Panc1 (cell line): ENCODE results near the gene PPM1M. TPM values are rescaled to one million over a fixed set of nuclear protein-coding genes. Genes with fewer than 3 reads are reported as not detected.

Experiments
- ATAC-seq: fragments of 200-7000 bp; cut with Tn5 transposase; 2 replicates; pipeline ENCODE4 v1.9.1; 2020; ENCODE audit warnings: mild to moderate bottlenecking, moderate library complexity
- BruUV-seq: library from RNA; stranded (reverse); fragments of 400-500 nt; replicated peaks from 2 replicates; lab custom pipeline; 2021; lab: Mats Ljungman, UMichigan
- CTCF ChIA-PET: fragments of 300-600 bp; sonication (Branson Sonifier 250); formaldehyde crosslinking; loops from one replicate; lab custom pipeline; 2022; ENCODE audit warnings: antibody characterized with exemption; lab: Charles Lee
- POLR2A ChIA-PET: fragments of 300-600 bp; sonication (Branson Sonifier 250); formaldehyde crosslinking; loops from one replicate; lab custom pipeline; 2022; ENCODE audit warnings: antibody characterized with exemption; lab: Charles Lee
- DNase-seq: peaks from one replicate; pipeline ENCODE4 v3.0.0-alpha.2; 2010; ENCODE audit warnings: low read depth, low spot score
- H3K27ac ChIP-seq: 2 replicates; pipeline ENCODE4 v1.5.1; 2011; ENCODE audit warnings: mild to moderate bottlenecking, low read length, inconsistent platforms
- H3K27me3 ChIP-seq: fragments of 200-500 bp; sonication (Bioruptor generic); 2 replicates; pipeline ENCODE4 v1.6.0; 2014; ENCODE audit warnings: low read length, inconsistent platforms; ENCODE audit not compliant: control insufficient read depth, insufficient read depth
- H3K36me3 ChIP-seq: fragments of 200-500 bp; sonication (Bioruptor generic); 2 replicates; pipeline ENCODE4 v1.5.1; 2014; ENCODE audit warnings: inconsistent platforms, mild to moderate bottlenecking, low read length, moderate library complexity; ENCODE audit not compliant: control insufficient read depth, insufficient read depth
- H3K4me1 ChIP-seq: 2 replicates; pipeline ENCODE4 v1.5.1; 2011; ENCODE audit warnings: inconsistent platforms, mild to moderate bottlenecking, low read length, moderate library complexity; ENCODE audit not compliant: control insufficient read depth, insufficient read depth
- H3K4me3 ChIP-seq, 2 experiments: 2 replicates each; pipeline ENCODE4 v1.5.1; 2011 to 2012; ENCODE audit warnings: low read depth in 2 of 2, low read length in 2 of 2, mild to moderate bottlenecking in 2 of 2, inconsistent platforms in 1 of 2, moderate library complexity in 1 of 2
- H3K9me3 ChIP-seq: fragments of 200-500 bp; sonication (Bioruptor generic); 2 replicates; pipeline ENCODE4 v1.5.1; 2014; ENCODE audit warnings: low read depth, mild to moderate bottlenecking, inconsistent platforms, low read length, moderate library complexity; ENCODE audit not compliant: control insufficient read depth, insufficient read depth
- CTCF ChIP-seq: fragments of 450-650 bp; IDR thresholded peaks from 2 replicates; pipeline ENCODE4 v1.5.1; 2017; ENCODE audit warnings: mild to moderate bottlenecking
- POLR2AphosphoS5 ChIP-seq: IDR thresholded peaks from 2 replicates; pipeline ENCODE4 v1.6.1; 2012; ENCODE audit warnings: mild to moderate bottlenecking, low read depth, low read length, moderate library complexity
- SIN3A ChIP-seq: IDR thresholded peaks from 2 replicates; pipeline ENCODE4 v1.6.1; 2012; ENCODE audit warnings: low read depth, mild to moderate bottlenecking, low read length, moderate library complexity, borderline replicate concordance; ENCODE audit not compliant: insufficient read depth
- TCF7L2 ChIP-seq: IDR thresholded peaks from 2 replicates; pipeline ENCODE4 v1.6.1; 2011; ENCODE audit warnings: mild to moderate bottlenecking, low read depth, low read length, inconsistent platforms
- in situ Hi-C: cut with HindIII; loops from 2 replicates; pipeline ENCODE4 v1.10.0; 2016; ENCODE audit warnings: low sequenced_read_pairs, low pct_unique_long_range_greater_than_20kb
- intact Hi-C: fragments of 100-400 bp; cut with micrococcal nuclease; formaldehyde crosslinking; loops from one replicate; pipeline ENCODE4 v1.10.0; 2022; ENCODE audit not compliant: unreplicated experiment
- total RNA-seq: library from RNA; stranded (reverse); gene quantifications from one replicate; pipeline ENCODE4 v1.2.1, GENCODE V29; 2021; ENCODE audit not compliant: unreplicated experiment
- TF ChIP-seq, protein P1 (sequence below), 2 experiments: IDR thresholded peaks; 2 replicates each; pipeline ENCODE4 v1.6.1; 2011 to 2012; ENCODE audit warnings: low read depth in 2 of 2, control low read depth in 1 of 2, low read length in 1 of 2, mild to moderate bottlenecking in 1 of 2, moderate library complexity in 1 of 2; ENCODE audit not compliant: insufficient read depth in 1 of 2

Gene PPM1M
- total RNA-seq, 1 experiment from 2014 or later = 9.7 TPM

- Histone ChIP-seq H3K9me3 (no peaks in the 10 kb centered on the region), H3K27me3 (no peaks in the 10 kb centered on the region), H3K36me3 (no peaks in the 10 kb centered on the region), H3K4me1 (peaks cover 19% of the 10 kb centered on the region), H3K4me3 (no peak overlapping the region), H3K27ac (peak overlapping the region; percentile 35)
- DNase-seq = no peak
- CTCF ChIA-PET = interaction anchor here (0.5 kb wide), 1 partner anchor 222 kb away, joined by 5 read pairs; the partner anchor contains the start of gene RPL29
- no TSS peak for BruUV-seq
- TF ChIP-seq CTCF (no peak), SIN3A (no peak), TCF7L2 (no peak), POLR2AphosphoS5 (no peak)
- TF ChIP-seq, protein P1, sequence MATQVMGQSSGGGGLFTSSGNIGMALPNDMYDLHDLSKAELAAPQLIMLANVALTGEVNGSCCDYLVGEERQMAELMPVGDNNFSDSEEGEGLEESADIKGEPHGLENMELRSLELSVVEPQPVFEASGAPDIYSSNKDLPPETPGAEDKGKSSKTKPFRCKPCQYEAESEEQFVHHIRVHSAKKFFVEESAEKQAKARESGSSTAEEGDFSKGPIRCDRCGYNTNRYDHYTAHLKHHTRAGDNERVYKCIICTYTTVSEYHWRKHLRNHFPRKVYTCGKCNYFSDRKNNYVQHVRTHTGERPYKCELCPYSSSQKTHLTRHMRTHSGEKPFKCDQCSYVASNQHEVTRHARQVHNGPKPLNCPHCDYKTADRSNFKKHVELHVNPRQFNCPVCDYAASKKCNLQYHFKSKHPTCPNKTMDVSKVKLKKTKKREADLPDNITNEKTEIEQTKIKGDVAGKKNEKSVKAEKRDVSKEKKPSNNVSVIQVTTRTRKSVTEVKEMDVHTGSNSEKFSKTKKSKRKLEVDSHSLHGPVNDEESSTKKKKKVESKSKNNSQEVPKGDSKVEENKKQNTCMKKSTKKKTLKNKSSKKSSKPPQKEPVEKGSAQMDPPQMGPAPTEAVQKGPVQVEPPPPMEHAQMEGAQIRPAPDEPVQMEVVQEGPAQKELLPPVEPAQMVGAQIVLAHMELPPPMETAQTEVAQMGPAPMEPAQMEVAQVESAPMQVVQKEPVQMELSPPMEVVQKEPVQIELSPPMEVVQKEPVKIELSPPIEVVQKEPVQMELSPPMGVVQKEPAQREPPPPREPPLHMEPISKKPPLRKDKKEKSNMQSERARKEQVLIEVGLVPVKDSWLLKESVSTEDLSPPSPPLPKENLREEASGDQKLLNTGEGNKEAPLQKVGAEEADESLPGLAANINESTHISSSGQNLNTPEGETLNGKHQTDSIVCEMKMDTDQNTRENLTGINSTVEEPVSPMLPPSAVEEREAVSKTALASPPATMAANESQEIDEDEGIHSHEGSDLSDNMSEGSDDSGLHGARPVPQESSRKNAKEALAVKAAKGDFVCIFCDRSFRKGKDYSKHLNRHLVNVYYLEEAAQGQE (IDR thresholded peaks at IDR 0.05; ENCODE audit: insufficient read depth in 1 of 2, low read depth in 2 of 2, low read length in 1 of 2) = no peak
- POLR2A ChIA-PET = no interaction called here
- no peak for ATAC-seq
- in situ Hi-C loops = no loop called here
- intact Hi-C loops = no loop called here
Measured at GRCh38 chr3:52218026-52218425, 27.5 kb upstream of the PPM1M start.

GRCh38 chr3:52218454-52218853, 27.1 kb upstream of the PPM1M start:
- Histone ChIP-seq H3K27ac (peak overlapping the region; percentile 35; the same call in 1 of the 2 replicates), H3K4me1 (peaks cover 19% of the 10 kb centered on the region), H3K27me3 (no peaks in the 10 kb centered on the region), H3K4me3 (no peak overlapping the region), H3K36me3 (no peaks in the 10 kb centered on the region), H3K9me3 (no peaks in the 10 kb centered on the region)
- ChIA-PET CTCF (interaction anchor here (0.5 kb wide), 1 partner anchor 223 kb away, joined by 5 read pairs; the partner anchor contains the start of gene RPL29), POLR2A (no interaction called here)
- ATAC-seq (no peak), DNase-seq (no peak)
- intact Hi-C loops (no loop called here), in situ Hi-C loops (no loop called here)
- no peak for TF ChIP-seq TCF7L2
- TF ChIP-seq, protein P1 (IDR thresholded peaks at IDR 0.05; ENCODE audit: insufficient read depth in 1 of 2, low read depth in 2 of 2, low read length in 1 of 2) = no peak
- BruUV-seq = no TSS peak
